Kasumi-1 (cell line): ENCODE measurements around the gene HSPA12A.
A peak's percentile ranks its signal among the peaks of the same experiment; 100 is the strongest.

Experiments used
- DNase-seq, 2 experiments: peaks; one replicate each; lab custom pipeline; 2025; lab: John Stamatoyannopoulos, UW

Gene HSPA12A, protein sequence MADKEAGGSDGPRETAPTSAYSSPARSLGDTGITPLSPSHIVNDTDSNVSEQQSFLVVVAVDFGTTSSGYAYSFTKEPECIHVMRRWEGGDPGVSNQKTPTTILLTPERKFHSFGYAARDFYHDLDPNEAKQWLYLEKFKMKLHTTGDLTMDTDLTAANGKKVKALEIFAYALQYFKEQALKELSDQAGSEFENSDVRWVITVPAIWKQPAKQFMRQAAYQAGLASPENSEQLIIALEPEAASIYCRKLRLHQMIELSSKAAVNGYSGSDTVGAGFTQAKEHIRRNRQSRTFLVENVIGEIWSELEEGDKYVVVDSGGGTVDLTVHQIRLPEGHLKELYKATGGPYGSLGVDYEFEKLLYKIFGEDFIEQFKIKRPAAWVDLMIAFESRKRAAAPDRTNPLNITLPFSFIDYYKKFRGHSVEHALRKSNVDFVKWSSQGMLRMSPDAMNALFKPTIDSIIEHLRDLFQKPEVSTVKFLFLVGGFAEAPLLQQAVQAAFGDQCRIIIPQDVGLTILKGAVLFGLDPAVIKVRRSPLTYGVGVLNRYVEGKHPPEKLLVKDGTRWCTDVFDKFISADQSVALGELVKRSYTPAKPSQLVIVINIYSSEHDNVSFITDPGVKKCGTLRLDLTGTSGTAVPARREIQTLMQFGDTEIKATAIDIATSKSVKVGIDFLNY

DNA sequence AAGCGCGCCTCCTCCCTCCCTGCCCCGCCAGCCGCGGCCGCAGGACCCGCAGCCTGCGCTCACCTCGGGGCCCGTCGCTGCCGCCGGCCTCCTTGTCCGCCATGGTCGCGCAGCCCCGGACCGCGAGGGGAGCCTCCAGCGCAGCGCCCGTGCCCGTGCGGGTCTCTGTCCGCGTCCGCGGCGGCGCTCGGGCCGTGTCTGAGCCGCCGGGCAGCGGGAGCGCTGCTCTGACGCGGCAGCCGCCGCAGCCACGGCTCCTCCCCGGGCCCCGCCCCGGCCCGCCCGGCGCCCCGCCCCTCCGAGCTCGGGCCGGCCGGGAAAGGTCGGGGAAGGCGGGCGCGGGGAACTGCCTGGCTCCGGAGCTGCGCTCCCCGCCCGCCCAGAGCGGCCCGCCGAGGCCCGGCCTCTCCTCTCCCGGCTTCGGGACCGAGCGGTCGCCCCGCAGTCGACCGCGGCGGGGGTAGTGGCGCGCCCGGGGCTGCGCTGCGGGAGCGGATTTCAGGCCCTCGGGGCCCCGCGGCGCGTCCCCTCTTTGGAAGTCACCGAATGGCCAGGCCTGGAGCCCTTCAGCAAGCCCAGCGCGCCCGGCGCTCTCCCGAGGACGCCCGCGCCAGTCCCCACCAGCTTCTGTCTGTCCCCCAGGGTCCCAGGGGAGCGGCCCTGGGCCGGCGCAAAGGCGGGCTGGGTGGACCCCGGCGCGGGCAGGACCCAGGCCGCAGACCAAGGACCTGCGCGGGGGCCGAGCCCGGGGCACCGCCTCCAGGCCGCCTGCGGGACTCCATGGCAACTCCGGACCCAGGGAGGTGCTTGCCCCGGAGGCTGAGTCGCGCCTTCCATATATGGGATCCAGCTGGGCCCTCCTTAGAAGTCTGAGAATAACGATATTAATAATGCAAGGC lies at the start of gene HSPA12A:
TSS of gene HSPA12A (minus strand) at position 200 of the 899 bp plus-strand sequence. CDS start at position 103, 97 bp downstream.
- DNase-seq, result no peak

DNA sequence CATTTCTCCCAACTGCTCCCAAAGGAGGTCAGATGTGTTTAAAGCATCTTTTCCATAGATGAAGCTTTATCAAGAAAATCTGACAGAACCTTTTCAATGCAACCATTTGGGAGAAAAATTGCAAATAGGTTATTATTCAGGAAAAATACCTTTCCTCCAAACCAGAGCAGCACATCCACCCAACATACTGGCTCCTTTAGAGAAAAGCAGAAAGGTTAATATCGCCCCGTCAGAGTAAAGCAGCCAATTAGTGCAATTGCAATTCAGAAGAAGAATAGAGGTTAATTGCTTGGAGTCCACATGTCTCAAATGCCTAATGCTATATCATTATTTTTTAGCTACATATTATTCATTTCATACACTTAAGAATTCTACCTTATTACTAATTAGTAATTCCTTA lies 48.9 kb upstream of the HSPA12A start:
- DNase-seq, result no peak

DNA sequence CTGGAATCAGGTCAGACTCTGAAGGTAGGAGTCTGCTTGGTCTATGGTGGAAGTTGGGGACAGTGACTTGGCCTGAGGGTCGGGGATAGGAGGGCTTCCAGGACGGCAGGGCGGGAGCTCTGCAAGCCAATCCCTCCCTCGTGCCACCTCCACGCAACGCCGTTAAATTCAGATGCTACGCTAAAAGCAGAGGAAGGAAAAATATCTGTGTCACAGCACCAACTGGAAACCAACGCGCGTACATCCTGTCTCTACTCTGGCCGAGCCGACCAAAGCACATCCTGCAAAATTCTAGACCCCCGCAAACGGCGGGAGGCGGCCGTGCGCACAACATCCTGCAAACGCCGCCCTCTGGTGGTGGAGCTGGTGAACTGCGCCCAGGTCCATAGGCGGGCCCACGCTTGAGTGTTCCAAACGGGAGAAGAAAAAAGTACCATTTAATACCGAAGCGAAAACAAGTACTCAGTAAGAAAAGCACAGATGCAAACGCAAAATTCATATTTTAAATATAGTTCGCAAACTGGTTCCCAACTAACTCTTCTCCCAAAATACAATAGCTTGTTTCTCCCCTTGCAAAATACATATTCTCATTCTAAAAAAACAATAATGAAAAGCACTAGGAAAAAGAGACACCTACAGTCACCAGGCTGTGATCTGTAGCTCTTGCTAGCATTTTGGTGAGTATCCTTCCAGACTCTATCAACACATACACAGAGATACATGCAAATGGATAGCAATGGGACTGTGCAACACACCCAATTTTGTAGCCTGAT lies 45.7 kb upstream of the HSPA12A start:
- DNase-seq, result peak; percentile 74 to 77

DNA sequence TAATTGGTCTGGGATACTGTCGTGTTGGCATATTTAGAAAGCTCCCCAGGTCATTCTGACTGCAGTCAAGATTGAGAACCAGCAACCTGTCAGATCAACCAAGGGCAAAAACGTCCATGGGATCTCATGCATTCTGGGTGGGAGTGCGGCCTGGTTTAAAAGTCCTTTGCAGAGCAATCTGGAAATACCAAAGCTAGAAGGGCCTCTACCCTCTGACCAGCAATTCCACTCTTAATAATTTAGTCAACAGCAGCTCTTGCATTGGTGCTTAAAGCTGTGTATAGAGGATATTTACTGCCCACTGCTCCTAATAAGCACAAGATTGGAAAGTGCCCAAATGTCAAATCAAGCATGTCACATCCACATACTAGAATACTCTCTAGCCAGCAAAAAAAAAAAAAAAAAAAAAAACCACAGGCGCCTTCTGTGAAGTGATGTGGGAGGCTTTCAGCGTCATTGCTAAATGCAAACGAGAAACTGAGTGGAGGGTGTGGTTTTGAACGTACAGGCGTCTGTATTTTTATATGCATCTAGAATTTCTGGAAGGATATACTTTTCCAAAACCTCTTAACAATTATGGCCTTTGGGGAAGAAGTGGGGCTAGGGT lies 44.8 kb upstream of the HSPA12A start:
- DNase-seq, result no peak

DNA sequence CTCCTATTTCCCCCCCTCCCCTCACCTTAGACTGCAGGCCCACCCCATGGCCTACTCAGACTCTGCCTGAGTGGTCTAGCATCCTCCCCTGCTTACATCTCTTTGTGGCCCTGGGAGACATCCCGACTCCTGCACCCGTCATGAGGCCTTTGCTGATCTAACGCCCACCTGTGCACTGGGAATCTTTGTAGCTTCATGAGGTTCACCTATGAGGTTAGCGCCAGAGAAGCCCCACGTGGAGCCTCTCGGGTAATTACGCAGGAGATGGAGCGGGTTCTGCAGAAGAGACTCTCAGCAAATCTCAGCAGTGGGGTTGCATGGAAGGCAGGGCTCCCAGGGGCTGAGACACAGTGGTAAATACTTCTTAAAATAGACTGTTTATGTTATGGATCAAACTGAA lies 43.5 kb upstream of the HSPA12A start:
- no peak for DNase-seq

DNA sequence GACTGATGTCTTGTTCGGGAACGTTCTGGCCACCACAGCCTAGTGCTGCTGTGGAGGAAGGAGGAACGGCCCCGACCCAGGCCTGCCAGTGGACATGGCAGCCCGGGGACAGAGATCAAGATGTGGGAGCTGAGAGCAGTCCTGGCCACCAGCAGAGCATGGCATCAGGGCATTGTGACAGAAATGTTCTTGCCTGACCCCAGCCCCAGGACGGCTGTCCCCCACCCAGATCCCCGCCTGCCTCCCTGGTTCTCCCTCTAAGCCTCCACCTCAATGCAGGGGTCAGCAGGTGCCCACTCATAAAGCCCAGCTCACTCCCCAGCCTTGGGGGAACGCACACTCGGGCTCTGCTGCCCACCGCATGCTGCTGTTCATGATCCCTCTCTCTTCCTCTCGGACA lies 42.9 kb upstream of the HSPA12A start:
- DNase-seq, result no peak

DNA sequence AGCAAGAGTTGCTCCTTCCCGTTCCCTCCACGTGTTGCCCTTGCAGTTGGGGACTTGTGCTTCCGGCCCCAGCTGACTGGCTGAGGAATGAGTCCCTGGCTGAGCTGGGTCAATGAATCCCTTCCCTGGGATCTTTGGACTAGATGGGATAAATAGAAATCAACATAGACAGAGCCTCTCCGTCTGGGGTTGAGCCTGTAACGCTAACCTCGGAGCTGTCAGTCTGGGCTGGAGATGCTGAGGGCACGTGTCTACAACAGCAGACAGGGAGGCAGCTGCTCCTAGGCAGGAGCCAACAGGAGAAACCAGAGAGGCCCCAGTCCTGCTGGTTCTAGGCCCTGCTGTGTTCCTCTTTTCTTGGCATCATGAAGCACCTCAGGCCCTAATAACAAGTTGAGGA lies 42.3 kb upstream of the HSPA12A start:
- DNase-seq, result no peak

DNA sequence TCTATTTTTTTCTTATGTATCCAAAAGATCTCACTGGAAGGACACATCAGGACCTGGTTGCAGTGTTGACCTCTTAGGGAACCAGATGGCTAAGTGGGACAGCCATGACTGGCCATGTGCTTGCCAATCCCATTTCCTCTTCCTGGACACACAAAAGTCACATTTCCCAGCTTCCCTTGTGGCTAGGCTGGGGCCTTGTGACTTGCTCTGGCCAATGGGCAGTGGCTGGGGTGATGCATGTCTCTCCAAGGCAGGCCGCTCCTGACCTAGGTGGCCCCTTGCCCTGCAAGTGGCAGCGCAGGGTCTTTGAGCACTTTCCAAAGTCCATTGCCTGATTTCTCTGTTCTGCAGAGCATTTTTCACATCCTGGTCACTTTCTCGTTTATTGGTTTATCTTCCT lies 41.7 kb upstream of the HSPA12A start:
- DNase-seq, result no peak

DNA sequence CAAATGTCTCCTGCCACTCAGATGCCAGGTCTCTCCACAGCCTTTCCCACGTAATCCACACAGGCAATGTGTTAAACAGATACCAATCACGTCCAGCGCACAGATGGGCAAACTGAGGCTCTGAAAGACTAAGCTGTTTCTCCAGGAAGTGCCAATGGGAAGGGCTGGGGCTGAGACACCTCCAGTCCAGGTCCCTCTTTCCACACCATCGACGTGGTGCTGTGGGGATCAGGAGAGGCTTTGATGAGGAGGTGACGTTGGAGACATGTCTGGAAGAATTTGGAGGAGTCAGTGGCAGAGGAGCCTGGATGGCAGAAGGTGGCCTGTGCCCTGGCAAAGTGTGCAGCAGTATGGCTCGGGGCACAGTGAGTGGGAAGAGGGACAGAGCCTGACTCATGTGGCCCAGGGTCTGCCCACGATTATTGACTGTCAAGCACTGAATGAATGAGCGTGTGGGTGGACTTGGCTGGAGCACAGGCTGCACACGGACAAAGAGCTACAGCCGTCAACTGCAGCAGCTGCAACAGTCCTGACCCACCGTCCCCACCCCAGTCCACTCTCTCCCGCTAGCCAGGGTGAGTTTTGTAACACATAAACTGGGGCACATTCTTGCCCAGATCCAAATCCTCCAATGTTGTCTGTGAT lies 40.8 kb upstream of the HSPA12A start:
- DNase-seq, result no peak

DNA sequence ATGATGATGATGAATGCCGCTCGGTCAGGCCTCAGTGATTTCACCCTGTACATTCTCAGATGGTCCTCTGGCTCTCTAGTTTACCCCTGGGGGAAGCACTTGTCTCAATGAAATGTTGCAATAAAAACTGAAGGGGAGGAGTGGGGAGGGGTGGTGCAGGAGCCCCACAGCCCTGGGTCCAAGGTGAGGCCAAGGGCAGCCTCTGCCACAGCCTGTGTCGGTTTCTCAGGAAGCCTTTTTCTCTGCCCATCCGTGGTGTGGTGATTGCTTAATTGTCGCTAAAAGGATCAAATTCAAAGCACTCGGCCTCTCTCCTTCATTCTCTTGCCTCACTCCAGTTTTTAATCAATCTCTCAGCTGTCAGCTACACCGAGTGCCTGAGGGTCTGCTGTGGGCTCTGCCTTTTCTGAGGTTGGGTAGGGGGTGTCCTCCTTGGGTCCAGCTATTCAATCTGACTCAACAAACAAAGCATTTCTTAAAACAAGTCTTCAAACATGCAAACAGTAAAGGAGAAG lies 39.1 kb upstream of the HSPA12A start:
- no peak for DNase-seq

DNA sequence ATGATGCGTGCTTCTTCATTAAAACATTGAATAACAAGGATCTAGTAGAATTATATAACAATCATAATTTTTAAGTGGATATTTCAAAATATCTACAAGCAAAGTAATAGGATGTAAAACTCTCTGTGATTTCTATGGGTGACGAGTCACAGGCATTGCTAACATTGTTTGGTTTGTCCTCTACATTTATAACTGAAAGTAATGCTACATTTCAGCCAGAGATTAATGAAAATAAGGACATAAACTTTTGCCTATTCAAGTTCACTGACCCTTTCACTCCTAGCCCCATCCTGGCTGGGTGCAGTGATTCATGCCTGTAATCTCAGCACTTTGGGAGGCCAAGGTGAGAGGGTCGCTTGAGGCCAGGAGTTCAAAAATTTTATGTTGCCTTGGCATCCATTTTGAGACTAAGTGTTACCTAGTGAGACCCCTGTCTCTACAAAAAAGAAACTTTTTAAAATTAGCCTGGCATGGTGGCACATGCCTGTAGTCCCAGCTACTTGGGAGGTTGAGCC lies 38.4 kb upstream of the HSPA12A start:
- no peak for DNase-seq

DNA sequence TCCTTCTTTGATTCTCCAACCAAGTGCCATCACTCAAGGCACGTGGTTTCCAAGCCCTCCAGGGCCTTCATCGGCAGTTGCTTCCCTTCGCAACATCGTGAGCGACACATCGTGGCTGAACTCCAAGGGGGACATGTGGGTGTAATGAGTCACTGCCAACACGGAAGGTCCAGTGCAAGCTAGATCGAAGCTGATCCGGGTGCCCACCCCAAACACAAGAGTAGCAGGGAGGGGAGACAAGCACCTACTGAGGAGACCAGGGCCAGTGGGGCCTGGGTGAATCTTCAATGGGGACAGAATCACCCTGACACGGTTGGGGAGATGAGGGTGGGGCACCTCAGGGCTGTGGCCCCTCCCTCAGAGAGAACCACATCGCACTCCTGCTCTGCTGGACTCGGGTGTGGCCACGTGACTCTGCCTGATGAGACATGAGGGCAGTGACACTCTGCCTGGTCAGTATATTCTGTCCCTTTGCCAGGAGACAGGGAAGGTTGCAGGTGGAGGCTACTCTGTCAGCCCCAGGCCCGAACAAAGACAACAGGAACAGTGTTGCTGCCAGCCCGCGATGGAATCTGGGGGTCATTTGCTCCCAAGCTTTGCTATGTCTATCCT lies 36.8 kb upstream of the HSPA12A start:
- no peak for DNase-seq

DNA sequence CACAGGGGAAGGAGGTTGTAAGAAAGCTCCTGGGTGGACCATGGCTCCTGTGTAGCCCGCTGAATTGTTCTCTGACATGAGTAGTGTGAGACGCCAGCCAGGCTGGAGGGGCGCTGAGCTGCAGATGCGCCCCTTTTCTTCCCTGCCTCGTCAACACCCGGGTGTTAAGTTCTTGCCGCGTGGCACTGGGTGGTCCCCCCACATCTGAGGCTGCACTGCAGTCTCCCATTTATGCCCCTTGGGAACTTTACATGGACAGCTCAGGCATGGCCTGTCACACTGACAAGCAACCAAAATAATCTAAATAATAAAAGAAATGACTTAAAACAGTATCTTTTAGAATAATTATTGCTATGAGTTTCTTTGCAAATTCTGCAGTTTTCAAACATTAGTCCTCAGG lies 34.6 kb upstream of the HSPA12A start:
- no peak for DNase-seq

DNA sequence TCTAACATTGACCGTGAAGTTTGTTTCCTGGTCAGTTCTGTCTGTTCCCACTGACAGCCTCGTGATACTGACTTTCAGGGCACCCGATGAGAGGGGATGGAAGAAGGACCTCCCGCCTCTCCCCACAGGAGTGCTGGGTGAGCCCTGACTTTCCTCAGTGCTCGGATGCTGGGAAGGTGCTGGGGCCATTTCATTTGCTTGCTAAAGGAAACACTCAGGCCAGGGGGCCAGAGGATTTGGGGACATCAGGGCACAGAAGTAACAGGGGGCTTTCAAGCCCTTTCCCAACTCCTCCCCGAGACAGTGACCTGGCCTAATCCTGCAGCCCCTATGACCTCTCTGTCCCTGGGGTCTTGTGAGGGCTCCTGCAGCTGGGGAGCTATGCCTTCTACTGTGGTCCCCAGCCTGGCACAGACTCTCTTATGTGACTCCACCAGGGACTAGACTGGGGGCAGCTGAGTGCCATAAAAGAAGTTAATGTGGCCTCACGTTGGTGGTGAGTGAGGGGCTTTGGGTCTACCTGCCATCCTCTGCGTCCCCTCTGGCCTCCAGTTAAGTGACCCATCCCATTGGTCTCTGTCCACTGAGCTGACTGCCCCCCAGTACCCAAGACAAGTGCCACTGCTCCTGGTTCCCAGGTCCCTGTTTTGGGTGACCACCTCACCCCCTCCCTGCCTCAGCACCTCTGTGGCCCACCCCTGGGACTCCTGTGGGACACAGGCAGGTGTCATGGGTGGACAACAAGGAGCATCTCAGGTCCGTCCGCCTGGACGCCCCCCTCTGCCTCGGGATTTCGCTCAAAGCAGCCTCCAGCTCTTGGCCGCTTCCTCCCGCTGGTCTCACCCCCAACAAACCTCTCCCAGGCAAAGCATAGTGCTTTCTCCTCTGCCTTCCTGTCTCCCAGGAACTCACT lies 33.4 kb upstream of the HSPA12A start:
- no peak for DNase-seq

DNA sequence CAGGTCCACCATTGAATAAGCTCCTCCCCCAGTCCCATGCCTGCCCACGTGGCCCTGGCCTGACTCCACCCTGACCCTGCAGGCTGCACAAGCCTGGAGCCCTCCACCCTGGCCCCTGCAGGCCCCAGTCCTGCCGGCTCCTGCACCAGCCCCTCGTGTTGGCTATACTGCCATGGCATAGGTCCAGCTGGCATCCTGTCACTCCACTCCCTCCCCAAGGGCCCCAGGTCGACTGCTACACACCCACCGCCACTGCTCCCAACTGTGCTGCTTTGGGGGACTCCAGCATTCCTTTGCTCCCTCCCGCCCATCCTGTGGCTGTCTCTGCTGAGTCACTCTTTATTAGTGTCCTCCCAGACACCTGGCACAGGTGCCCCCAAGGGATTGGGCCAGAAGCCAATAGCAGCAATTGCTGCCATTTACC lies 32.4 kb upstream of the HSPA12A start:
- no peak for DNase-seq

DNA sequence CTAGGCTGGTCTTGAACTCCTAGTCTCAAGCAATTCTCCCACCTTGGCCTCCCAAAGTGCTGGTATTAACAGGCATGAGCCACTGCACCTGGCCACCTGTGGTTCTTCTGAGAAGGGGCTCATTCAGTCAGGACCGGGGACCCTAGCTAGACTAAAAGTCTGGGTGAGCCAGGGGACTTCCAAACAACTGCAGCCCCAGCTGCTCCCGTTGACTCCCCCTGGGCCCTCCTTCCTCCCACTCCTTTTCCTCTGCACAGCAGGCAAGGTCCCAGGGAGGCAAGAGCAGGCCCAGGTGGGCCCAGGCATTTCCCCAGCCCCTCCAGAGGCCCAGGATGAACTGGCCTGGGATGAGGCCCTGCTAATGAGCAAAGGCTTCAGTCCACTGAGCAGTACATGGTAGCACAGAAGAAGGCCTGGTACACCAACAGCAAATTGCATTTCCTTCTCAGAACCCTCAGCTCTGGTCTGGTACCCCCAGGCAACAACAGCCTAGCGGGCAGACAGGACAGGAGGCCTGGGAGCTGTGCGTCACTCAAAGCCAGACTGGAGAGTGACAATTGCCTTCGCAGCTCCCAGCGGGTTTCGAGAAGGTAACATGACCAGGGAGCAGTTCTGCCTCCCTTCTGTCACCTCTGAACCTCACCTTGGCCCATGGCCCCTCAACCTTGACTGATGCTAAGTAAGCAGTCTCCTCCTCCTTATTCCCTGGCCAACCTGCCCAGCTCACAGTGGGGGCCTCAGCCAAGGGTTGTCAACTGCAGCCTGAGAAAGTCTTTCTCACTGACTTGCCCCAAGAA lies 30.7 kb upstream of the HSPA12A start:
- DNase-seq, result no peak

DNA sequence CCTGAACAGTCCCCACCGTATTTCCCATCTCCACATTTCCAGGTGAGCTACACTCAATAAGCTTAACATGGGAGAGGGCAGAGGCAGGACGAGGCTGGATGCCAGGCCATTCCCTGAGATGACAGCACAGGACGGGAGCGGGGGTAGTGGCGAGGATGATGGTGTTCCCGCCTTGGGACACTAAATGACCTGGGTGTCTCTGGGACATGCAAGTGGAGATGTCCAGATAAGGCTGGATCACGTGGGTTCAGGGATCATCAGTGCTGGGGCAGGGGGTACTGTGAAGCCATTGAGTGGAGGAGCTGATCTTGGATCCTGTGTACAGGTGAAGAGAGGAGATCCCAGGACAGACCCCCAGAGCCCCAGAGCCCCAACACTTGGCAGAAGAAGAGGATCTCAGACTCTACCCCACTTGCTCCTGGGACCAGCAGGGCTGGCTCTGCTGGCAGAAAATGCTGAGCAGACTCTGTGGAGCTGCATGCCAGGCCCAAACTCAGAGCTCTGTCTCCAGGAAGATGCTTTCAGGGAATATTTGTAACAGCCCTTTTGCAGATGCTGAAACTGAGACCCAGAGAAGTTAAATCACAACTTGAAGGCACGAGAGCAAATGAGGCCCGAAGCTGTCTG lies 29.7 kb upstream of the HSPA12A start:
- no peak for DNase-seq
